ENCODE measurements around the gene RTN4.

Gene RTN4

GRCh38 chr2:55087936-55088335 lies 37.7 kb upstream of the RTN4 start:
- no peak for TF ChIP-seq CTCF (IDR thresholded peaks at IDR 0.05; ENCODE audit: insufficient read depth, low read length, poor library complexity, severe bottlenecking)
- no peaks in the 10 kb centered on the region for H3K27me3 ChIP-seq (replicated peaks; ENCODE audit: control insufficient read depth, insufficient read depth, low read length)
- H3K4me3 ChIP-seq (replicated peaks; ENCODE audit: low read depth, low read length): no peak overlapping the region
- no peaks in the 10 kb centered on the region for H3K36me3 ChIP-seq (ENCODE audit: control insufficient read depth, insufficient read depth, low read length)
- no peak for DNase-seq (ENCODE audit: extremely low read depth, insufficient read length)

- no peaks in the 10 kb centered on the region for H3K36me3 ChIP-seq (ENCODE audit: control insufficient read depth, insufficient read depth, low read length)
- TF ChIP-seq CTCF (IDR thresholded peaks at IDR 0.05; ENCODE audit: insufficient read depth, low read length, poor library complexity, severe bottlenecking): no peak
- no peak overlapping the region for H3K4me3 ChIP-seq (replicated peaks; ENCODE audit: low read depth, low read length)
- DNase-seq (ENCODE audit: extremely low read depth, insufficient read length): no peak
- no peaks in the 10 kb centered on the region for H3K27me3 ChIP-seq (replicated peaks; ENCODE audit: control insufficient read depth, insufficient read depth, low read length)
Measured at GRCh38 chr2:55087501-55087900, 37.2 kb upstream of the RTN4 start.

GRCh38 chr2:55085113-55086040 lies 35.1 kb upstream of the RTN4 start:
- Histone ChIP-seq H3K36me3 (ENCODE audit: control insufficient read depth, insufficient read depth, low read length) (no peaks in the 10 kb centered on the region), H3K4me3 (replicated peaks; ENCODE audit: low read depth, low read length) (no peak overlapping the region), H3K27me3 (replicated peaks; ENCODE audit: control insufficient read depth, insufficient read depth, low read length) (no peaks in the 10 kb centered on the region)
- DNase-seq (ENCODE audit: extremely low read depth, insufficient read length): no peak
- no peak for TF ChIP-seq CTCF (IDR thresholded peaks at IDR 0.05; ENCODE audit: insufficient read depth, low read length, poor library complexity, severe bottlenecking)

GRCh38 chr2:55084641-55085040 lies 34.4 kb upstream of the RTN4 start:
- H3K27me3 ChIP-seq (replicated peaks; ENCODE audit: control insufficient read depth, insufficient read depth, low read length): no peaks in the 10 kb centered on the region
- H3K36me3 ChIP-seq (ENCODE audit: control insufficient read depth, insufficient read depth, low read length): no peaks in the 10 kb centered on the region
- no peak for TF ChIP-seq CTCF (IDR thresholded peaks at IDR 0.05; ENCODE audit: insufficient read depth, low read length, poor library complexity, severe bottlenecking)
- no peak overlapping the region for H3K4me3 ChIP-seq (replicated peaks; ENCODE audit: low read depth, low read length)
- no peak for DNase-seq (ENCODE audit: extremely low read depth, insufficient read length)

GRCh38 chr2:55080204-55080738 lies 30.0 kb upstream of the RTN4 start:
- Histone ChIP-seq H3K27me3 (replicated peaks; ENCODE audit: control insufficient read depth, insufficient read depth, low read length) (no peaks in the 10 kb centered on the region), H3K36me3 (ENCODE audit: control insufficient read depth, insufficient read depth, low read length) (no peaks in the 10 kb centered on the region), H3K4me3 (replicated peaks; ENCODE audit: low read depth, low read length) (no peak overlapping the region)
- TF ChIP-seq CTCF (IDR thresholded peaks at IDR 0.05; ENCODE audit: insufficient read depth, low read length, poor library complexity, severe bottlenecking): no peak
- no peak for DNase-seq (ENCODE audit: extremely low read depth, insufficient read length)

Measured in GM06990 (cell line).